ENCODE measurements around the gene FBXO47.

GRCh38 chr17:38914741-38915638 lies 52.2 kb downstream of the FBXO47 start:
- TF ChIP-seq CTCF (tag by site-specific recombination; IDR thresholded peaks at IDR 0.05) = no peak
- no peak for TF ChIP-seq ZSCAN30 (tag by site-specific recombination; IDR thresholded peaks at IDR 0.05)
- no peak for TF ChIP-seq ZNF548 (tag by site-specific recombination; IDR thresholded peaks at IDR 0.05)
- TF ChIP-seq REST (tag by site-specific recombination; IDR thresholded peaks at IDR 0.05) = no peak
- TF ChIP-seq ZNF549 (tag by site-specific recombination; IDR thresholded peaks at IDR 0.05) = no peak
- no peak for TF ChIP-seq ZNF394 (tag by site-specific recombination; IDR thresholded peaks at IDR 0.05; ENCODE audit: borderline replicate concordance)
- TF ChIP-seq ZEB2 (tag by site-specific recombination; IDR thresholded peaks at IDR 0.05) = no peak
- TF ChIP-seq ZBTB21 (tag by site-specific recombination; IDR thresholded peaks at IDR 0.05) = no peak
- TF ChIP-seq ZNF2 (tag by site-specific recombination; IDR thresholded peaks at IDR 0.05) = no peak

Data from HEK293 (cell line).